ENCODE data around the gene ERN1.

The ERN1 gene

DNA sequence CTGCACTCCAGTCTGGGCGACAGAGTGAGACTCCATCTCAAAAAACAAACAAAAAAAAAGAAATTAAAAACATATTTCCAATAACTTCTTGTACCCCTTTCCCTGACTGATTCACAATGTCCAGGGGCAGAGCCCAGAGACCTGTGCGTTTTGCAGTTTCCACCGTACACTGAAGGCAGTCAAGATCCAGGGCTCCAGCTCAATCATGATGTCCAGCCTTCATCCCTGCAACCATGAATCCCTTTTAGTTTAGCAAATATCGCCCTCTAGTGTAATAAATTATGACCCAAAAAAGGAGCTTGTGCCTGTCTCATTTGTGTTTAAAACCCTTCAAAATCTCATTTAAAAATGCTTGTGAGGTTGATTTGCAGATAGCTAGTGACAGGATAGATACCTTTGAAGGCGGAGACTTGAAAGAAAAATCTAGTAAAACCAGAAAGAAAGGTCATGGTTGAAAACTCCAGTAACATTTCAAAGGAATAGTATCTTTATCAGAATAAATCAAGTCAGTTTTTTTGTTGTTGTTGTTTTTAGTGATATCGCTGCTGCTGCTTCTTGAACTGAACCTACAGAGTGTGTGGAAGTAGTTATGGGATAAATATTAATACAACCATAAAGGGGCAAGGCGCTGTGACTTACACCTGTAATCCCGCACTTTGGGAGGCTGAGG, 3.7 kb upstream of the ERN1 start:
- H3K27ac ChIP-seq, result no peak overlapping the region
- H3K9ac ChIP-seq, result no peak overlapping the region
- peaks cover 37% of the 10 kb centered on the region for H3K4me1 ChIP-seq (ENCODE audit: low read depth, poor library complexity, severe bottlenecking)
- no peaks in the 10 kb centered on the region for H4K20me1 ChIP-seq (ENCODE audit: insufficient read depth)
- H3K36me3 ChIP-seq (ENCODE audit: insufficient read depth), result no peaks in the 10 kb centered on the region
- H3K4me2 ChIP-seq, result no peak overlapping the region
- no peak overlapping the region for H2AFZ ChIP-seq (ENCODE audit: low read depth)
- no peak overlapping the region for H3K4me3 ChIP-seq (IDR thresholded peaks at IDR 0.05; ENCODE audit: insufficient read depth, low read depth, low read length)
- H3K79me2 ChIP-seq (ENCODE audit: insufficient read depth, low read depth), result peaks cover 9% of the 10 kb centered on the region
- peak; percentile 93 for TF ChIP-seq CTCF (conservative IDR thresholded peaks at IDR 0.05; ENCODE audit: low read depth, low read length)
- no peaks in the 10 kb centered on the region for H3K27me3 ChIP-seq (ENCODE audit: insufficient read depth, low read depth)

DNA sequence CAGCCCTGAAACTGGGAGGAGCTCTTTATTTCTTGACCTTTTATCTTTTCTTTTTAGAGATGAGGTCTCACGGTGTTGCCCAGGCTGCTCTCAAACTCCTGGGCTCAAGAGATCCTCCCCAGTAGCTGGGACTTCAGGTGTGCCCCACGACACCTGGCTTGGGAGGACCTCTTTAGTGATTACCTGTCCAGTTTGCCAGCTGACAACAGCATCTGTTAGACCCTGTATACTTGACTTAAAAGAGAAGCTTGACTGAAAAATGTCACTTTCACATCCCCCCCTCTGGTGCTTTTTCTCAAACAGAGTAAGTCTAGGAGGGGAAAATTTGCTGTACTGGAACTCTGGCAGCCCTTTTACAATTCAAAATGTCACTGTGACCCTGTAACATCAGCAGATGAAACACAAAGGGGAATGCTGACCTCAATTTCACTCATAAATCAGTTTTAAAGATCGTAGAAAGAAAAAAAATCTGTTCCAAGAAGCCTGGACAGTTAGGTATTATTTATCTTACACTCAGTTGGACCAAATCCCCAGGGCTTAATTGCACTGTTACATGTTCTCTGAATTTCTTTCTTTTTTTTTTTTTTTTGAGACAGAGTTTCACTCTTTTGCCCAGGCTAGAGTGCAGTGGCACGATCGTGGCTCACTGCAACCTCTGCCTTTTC, 1.8 kb upstream of the ERN1 start:
- H3K4me1 ChIP-seq (ENCODE audit: low read depth, poor library complexity, severe bottlenecking), result peaks cover 49% of the 10 kb centered on the region
- peak overlapping the region; percentile 83 for H3K27ac ChIP-seq
- no peaks in the 10 kb centered on the region for H4K20me1 ChIP-seq (ENCODE audit: insufficient read depth)
- no peaks in the 10 kb centered on the region for H3K36me3 ChIP-seq (ENCODE audit: insufficient read depth)
- H2AFZ ChIP-seq (ENCODE audit: low read depth), result no peak overlapping the region
- peak overlapping the region; percentile 78; the same call in 1 of the 2 replicates for H3K9ac ChIP-seq
- no peaks in the 10 kb centered on the region for H3K27me3 ChIP-seq (ENCODE audit: insufficient read depth, low read depth)
- no peak overlapping the region for H3K4me3 ChIP-seq (IDR thresholded peaks at IDR 0.05; ENCODE audit: insufficient read depth, low read depth, low read length)
- TF ChIP-seq CTCF (conservative IDR thresholded peaks at IDR 0.05; ENCODE audit: low read depth, low read length), result no peak
- H3K4me2 ChIP-seq, result peak overlapping the region; percentile 64
- peaks cover 28% of the 10 kb centered on the region for H3K79me2 ChIP-seq (ENCODE audit: insufficient read depth, low read depth)

- peak overlapping the region; percentile 46 for H2AFZ ChIP-seq (ENCODE audit: low read depth)
- no peaks in the 10 kb centered on the region for H3K27me3 ChIP-seq (ENCODE audit: insufficient read depth, low read depth)
- H3K4me1 ChIP-seq (ENCODE audit: low read depth, poor library complexity, severe bottlenecking), result peaks cover 60% of the 10 kb centered on the region
- peaks cover 40% of the 10 kb centered on the region for H3K79me2 ChIP-seq (ENCODE audit: insufficient read depth, low read depth)
- no peak overlapping the region for H3K4me3 ChIP-seq (IDR thresholded peaks at IDR 0.05; ENCODE audit: insufficient read depth, low read depth, low read length)
- H3K9ac ChIP-seq, result peak overlapping the region; percentile 78
- TF ChIP-seq CTCF (conservative IDR thresholded peaks at IDR 0.05; ENCODE audit: low read depth, low read length), result no peak
- peak overlapping the region; percentile 83 for H3K27ac ChIP-seq
- H4K20me1 ChIP-seq (ENCODE audit: insufficient read depth), result no peaks in the 10 kb centered on the region
- no peaks in the 10 kb centered on the region for H3K36me3 ChIP-seq (ENCODE audit: insufficient read depth)
- H3K4me2 ChIP-seq, result peak overlapping the region; percentile 64
Measured at GRCh38 chr17:64130559-64131001, 636 bp upstream of the ERN1 start.

GRCh38 chr17:64129515-64129764, 504 bp downstream of the ERN1 start:
- Histone ChIP-seq H3K27me3 (ENCODE audit: insufficient read depth, low read depth) (no peaks in the 10 kb centered on the region), H3K27ac (peak overlapping the region; percentile 63), H4K20me1 (ENCODE audit: insufficient read depth) (no peaks in the 10 kb centered on the region), H2AFZ (ENCODE audit: low read depth) (peak overlapping the region; percentile 19; the same call in 1 of the 2 replicates), H3K79me2 (ENCODE audit: insufficient read depth, low read depth) (peaks cover 51% of the 10 kb centered on the region), H3K9ac (peak overlapping the region; percentile 76), H3K4me1 (ENCODE audit: low read depth, poor library complexity, severe bottlenecking) (peaks cover 71% of the 10 kb centered on the region), H3K4me2 (peak overlapping the region; percentile 88), H3K4me3 (IDR thresholded peaks at IDR 0.05; ENCODE audit: insufficient read depth, low read depth, low read length) (no peak overlapping the region), H3K36me3 (ENCODE audit: insufficient read depth) (no peaks in the 10 kb centered on the region)
- no peak for TF ChIP-seq CTCF (conservative IDR thresholded peaks at IDR 0.05; ENCODE audit: low read depth, low read length)
